Stimulated activated CD4-positive, alpha-beta T cell treated with anti-CD3 and anti-CD28 coated beads, Interleukin-1b, Interleukin-23, amount 100 ng/mL, for 24 hours (primary cell): ENCODE measurements around the gene BTF3L4.
"Not testable (repeated sequence)": the region's sequence is repeated elsewhere in the genome, so short reads cannot be mapped to it uniquely, and the experiment has no call there.

Source experiments
- DNase-seq, 4 experiments: peaks; one replicate each; pipeline ENCODE4 v3.0.0-alpha.2; 2020; ENCODE audit warnings: low read depth in 4 of 4, low spot score in 1 of 4

BTF3L4 gene

DNA sequence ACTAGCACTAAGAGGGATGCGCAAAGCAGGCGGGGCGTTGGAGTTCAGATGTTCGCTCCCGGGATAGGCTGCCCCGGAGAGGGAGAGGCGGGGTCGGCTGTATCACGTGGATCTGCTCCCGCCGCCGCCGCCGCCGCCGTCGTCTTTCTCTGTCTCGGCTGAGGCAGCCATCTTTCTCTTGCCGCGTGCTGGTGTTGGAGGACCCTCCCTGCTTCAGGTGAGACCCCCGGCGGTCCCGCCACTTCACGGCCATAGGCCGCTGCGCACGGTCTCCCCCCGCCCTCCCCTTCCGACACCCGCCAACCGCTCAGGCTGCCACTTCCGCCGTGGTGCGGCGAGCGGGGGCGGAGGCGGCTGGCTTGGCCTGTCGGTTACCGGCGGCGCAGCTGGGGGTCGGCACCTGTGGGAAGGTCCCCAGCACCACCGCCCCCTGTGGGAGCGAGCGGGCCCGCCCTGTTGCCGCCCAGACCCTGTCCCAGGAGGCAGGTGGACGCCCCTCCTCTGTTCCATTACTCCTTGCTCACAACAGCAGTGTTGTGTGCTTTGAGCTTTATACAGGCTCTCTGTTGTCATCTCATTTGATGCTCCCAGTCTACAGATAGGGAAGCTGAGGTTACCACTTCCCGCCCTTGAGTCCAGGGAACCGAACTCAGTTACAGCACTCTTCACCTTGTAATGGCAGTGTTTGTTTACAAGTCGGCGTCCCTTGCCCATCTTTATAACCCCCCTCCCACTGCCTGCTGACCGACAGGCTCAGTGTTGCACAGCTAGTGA, at the start of gene BTF3L4:
BTF3L4 (plus strand) TSS at position 133 of the 774 bp plus-strand sequence. CDS start 3,553 bp downstream, outside the sequence.
- peak; percentile 77 to 93 (median 87) for DNase-seq

DNA sequence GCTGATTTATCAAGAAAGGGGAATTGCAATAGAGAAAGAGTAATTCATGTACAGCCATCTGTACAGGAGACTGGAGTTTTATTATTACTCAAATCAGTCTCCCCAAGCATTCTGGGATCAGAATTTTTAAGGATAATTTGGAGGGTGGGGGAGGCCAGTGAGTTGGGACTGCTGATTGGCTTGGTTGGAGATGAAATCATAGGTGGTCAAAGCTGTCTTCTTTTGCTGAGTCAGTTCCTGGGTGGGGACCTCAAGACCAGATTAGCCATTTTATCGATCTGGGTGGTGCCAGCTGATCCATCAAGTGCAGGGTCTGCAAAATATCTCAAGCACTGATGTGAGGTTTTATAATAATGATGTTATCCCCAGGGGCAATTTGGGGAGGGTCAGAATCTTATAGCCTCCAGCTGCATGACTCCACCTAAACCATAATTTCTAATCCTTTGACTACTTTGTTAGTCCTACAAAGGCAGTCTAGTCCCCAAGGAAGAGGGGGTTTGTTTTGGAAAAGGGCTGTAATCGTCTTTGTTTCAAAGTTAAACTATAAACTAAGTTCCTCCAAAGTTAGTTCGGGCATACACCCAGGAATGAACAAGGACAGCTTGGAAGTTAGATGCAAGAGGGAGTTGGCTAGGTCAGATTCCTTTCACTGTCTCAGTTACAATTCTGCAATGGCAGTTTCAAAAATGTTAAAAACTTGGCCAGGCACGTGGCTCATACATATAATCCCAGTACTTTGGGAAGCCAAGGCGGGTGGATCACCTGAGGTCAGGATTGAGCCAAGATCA, 48.7 kb upstream of the BTF3L4 start:
- DNase-seq: no peak

DNA sequence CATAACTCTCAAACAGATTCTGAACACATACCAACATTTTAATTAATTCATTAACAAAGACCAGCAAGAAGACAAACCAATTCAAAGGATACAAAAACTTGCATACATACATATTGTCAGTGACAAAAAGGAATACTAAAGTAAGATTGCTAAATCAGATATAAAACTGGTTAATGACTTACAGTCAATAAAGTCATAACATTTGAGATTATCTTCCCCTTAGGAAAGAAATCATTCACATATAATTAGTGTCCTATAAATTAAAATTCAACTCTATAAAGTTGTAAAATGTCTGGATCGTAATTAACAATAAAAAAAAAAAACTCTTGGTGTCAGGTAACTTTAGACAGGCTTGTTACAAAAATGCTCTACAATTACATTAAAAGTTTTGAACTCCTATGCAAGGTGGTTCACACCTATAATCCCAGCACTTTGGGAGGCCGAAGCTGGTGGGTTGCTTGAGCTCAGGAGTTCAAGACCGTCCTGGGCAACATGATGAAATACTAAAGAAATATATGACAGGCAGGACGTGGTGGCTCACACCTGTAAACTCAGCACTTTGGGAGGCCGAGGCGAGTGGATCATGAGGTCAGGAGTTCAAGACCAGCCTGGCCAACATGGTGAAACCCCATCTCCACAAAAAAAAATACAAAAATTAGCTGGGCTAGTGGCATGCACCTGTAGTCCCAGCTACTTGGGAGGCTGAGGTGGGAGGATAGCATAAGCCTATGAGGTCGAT, 47.9 kb upstream of the BTF3L4 start:
- DNase-seq: no peak

DNA sequence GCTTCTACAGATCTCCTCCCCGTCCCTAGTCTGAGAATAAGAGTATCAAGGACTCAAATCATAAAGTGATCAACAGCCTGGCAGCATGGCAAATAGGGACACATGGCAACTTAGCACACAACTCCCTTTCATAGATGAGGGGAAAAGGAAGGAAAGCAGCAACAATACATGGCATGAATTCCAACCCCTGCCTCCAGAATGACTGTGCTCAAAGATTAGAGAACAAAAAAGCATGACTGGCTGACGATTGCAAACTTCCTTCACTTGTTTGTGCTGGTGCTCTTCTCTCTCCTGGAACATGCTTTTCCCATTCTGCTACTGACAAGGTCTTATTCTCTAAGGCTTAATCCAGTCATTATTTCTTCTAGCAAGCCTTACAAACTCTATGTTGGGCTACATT, 34.0 kb upstream of the BTF3L4 start:
- no peak for DNase-seq

DNA sequence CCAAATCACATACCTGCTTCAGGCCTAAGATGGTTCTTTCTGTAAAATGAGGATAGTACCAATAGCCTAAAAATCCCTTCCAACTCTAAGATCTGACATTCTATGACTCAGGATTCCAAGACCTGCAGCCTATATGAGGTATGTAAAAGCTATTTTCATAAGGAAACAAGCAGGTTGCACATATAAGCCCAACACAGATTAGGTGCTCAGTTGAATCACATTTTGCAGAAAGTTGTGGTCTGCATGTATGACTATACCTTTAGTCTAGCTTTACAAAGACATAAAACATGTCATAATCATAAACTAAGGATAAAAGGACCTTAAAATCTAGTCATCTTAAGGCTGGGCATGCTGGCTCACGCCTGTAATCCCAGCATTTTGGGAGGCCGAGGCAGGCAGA, 29.8 kb upstream of the BTF3L4 start:
- DNase-seq: no peak

DNA sequence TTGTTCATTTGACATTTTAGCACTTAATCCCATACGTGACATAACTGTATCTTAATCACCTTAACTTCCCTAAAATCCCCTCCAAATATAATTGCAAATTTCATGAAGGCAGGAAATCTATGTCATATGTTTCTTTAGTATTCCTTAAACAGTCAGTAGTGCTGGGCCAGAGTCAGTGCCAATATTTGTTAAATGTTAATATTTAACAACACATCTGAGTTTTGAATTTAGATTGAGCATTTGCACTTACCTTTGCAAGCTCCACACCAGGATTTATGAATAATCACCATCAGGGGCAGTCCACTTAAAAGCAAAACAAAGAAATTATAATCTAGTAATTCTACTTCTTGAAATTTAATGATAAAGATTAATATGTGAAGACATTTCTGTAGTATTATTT, 27.8 kb upstream of the BTF3L4 start:
- no peak for DNase-seq

DNA sequence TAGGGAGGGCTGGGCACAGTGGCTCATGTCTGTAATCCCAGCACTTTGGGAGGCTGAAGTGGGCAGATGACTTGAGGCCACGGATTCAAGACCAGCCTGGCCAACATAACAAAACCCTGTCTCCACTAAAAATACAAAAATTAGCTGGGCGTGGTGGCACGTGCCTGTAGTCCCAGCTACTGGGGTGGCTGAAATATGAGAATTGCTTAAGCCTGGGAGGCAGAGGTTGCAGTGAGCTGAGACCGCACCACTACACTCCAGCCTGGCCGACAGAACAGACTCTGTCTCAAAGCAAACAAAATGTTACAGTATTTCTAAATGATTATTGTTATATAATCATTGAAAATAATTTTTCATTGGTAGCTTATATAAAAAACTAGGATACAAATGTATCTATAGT, 27.3 kb upstream of the BTF3L4 start:
- DNase-seq: not testable (repeated sequence)

DNA sequence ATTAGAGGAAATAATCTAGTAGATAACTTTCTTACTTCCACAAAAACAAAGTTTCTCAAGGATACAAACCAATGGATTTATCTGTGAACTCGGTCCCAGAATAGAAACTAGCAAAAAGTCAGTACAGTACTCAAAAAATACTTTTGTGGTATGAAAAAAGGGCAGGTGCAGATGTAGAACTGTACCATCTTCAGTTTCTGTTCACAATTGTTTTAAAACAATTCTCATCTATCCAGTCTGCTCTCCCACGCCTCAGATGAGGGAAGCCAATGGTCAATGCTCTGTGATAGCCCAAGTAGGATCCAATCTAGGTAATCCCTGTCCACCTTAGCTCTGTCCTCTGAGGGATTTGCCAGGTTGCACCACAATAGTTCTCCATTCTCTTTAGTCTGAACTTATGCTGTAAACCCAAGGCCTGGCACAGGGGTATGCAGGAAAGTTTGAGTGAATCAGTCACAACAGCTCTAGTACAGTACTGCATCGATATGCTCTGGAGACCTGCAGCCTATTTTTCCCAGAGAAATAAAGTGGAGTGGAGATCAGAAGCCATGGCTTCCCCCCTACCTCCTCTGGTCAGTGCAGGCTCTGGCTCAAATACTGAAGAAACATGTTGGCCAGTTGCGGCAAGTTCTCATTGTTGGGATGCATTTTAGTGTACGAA, 23.8 kb upstream of the BTF3L4 start:
- DNase-seq: no peak

DNA sequence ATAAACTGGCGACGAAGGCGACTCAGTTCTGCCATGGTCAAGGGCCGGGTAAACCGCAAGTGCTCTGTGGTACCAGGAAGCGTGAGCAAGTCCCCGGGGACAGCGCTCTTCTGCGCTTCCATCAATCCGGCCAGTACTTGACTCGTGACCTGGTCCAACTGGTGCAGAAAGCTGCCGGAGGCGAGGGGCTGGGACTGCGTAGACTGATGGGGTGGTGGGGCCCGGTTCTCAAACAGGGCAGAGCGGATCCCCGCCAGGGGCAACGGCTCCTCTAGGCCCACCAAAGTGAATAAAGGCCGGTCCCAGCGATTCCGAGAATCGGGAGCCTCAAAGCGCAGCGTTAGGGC, 23.3 kb upstream of the BTF3L4 start:
- no peak for DNase-seq

DNA sequence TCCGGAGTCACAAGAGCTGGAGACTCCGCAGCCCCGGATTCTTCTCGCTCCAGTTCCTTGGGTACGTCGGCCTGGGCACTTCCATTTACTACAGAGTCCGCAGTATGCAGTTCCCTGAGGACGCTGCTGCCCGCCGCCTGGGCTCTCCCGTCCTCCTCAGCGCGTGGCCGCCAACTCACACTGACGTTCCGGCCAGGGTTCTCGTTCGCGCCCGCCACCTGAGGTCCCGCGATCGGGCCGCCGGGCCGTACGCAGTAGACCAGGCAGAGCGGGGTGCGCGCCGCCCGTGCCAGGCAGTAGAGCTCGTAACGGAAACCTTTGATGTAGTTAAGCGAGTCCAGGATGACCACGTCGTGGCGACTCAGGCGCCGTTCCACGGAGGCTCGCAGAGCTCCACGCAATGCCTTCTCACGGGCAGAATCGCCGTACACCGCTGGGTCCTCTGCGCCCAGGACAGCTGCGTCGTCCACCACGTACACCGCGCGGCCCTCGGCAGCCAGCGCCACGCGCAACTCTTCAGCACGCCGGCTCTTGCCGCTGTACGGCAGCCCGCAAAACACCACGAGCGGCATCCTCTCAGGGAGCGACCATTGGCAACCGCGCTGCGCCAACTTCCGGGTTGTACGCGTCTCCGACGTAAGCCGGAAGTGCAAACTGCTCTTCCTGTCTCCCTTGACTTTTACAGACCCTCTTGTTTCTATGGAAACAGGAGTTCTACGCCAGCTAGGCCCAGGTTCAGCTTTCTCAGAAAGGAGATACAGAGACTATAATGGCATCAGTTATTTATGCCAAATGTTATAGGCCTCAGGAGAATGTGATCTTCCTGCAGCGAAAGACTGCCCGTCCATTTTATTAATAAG, 22.7 kb upstream of the BTF3L4 start, which contains the start of gene KTI12:
KTI12 (minus strand) TSS at position 621 of the 860 bp plus-strand sequence; CDS start at position 572, 49 bp downstream.
- DNase-seq: peak; percentile 65 to 79 (median 74)

DNA sequence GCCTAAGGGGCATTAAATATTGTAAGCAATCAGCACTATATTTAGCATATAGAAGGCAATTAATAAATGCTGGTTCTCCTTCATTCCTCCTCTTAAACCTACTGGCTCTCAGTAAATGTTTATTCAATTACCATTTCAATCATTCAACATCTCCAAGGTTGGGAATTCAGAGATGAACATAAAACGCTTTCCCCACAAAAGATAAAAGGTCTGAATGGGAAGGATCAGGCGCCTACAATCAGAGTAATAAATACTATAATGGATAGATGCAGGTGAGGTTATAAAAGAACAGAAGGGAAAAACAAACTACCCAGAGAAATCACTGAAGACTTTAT, 22.1 kb upstream of the BTF3L4 start:
- no peak for DNase-seq

DNA sequence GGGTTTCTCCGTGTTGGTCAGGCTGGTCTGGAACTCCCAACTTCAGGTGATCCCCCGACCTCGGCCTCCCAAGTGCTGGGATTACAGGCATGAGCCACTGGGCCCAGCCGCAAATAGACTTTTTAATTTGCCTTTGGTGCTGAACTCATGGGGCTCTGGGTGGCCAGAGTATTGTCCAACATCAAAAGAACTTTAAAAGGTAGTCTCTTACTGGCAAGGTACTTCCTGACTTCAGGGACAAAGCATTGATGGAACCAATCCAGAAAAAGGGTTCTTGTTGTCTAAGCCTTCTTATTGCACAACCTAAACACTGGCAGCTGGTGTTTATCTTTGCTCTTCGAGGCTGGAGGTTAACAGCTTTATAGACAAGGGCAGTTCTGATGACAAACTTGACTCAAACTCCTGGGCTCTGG, 18.7 kb upstream of the BTF3L4 start:
- no peak for DNase-seq

DNA sequence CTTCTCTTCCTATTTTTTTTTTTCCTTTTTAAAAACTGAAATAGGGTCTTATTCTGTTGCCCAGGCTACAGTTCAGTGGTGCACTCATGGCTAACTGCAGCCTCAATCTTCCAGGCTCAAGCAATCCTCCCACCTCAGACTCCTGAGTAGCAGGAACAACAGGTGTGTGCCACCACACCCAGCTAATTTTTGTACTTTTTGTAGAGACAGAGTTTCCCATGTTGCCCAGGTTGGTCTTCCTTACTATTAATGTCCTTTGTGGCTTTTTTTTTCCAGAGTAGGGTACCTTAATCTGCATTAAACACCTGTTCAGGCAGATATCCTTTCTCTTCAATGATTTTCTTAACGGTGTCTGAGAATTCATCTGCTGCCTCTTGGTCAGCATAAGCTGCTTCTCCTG, 18.2 kb upstream of the BTF3L4 start:
- no peak for DNase-seq

DNA sequence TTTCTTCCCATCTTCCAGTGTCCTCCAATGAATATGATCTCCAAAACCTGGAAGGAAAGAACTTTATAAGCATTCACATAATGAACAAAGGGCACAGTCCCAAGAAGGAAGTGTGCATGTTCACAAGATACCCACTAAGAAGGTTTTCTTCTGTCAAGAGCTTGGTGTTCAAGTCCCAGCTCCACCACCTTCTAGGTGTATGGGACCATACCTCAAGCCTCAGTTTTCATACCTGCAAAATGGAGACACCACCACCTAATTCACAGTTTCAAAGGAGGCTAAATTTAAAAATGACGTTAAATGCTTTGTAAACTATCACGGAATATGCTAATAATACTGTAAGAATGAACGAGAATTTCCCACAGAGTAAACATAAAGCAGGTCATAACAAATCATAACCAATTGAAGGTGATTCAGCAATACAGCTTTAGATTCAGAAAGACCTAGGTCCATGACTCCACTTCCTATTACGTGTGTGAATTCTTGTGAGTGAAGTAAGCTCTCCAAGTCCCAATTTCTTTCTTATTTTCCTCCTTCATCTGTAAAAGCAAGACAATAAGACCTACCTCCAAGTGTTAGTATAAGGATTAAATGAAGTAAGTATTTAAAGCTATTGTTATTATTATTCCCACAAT, 14.4 kb upstream of the BTF3L4 start:
- DNase-seq: no peak

DNA sequence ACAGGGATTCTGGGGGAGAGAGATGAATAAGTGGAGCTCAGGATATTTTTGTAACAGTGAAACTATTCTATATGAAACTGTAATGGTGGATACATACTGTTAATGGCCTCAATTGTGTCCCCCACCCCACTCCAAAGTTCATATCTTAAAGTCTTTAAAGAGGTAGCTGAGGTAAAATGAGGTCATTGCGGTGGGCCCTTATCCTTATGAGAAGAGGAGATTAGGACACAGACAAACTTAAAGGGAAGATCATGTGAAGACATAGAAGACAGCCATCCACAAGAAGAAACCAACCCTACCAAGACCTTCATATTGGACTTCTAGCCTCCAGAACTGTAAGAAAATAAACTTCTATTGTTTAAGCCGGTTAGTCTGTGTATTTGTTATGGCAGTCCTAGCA, 10.9 kb upstream of the BTF3L4 start:
- no peak for DNase-seq

DNA sequence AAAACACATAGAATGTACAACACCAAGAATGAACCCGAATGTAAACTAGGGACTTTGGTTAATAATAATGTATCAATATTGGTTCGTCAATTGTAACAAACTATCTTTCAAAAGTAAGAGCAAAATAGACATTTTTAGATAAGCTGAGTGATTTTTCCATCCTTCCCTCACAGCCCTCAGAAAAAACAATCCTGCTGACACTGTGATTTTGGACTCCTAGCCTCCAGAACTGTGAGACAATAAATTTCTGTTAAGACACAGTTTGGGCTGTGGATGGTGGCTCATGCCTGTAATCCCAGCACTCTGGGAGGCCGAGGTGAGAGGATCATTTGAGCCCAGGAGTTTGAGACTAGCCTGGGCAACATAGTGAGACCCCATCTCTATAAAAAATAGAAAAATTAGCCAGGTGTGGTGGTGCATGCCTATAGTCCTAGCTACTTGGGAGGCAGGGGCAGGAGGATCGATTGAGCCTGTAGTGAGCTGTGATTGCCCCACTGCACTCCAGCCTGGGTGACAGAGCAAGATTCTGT, 10.4 kb upstream of the BTF3L4 start:
- not testable (repeated sequence) for DNase-seq

DNA sequence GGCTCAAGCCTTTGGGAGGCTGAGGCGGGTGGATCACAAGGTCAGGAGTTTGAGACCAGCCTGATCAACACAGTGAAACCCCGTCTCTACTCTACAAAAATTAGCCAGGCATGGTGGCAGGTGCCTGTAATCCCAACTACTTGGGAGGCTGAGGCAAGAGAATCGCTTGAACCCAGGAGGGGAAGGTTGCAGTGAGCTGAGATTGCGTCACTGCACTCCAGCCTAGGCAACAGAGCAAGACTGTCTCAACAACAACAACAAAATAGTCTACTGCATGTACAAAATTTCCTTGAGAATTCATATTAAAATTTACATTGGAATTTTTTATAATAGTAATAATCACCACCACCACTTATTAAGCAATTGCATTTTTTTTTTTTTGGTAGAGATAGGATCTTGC, 6.8 kb upstream of the BTF3L4 start:
- not testable (repeated sequence) for DNase-seq

DNA sequence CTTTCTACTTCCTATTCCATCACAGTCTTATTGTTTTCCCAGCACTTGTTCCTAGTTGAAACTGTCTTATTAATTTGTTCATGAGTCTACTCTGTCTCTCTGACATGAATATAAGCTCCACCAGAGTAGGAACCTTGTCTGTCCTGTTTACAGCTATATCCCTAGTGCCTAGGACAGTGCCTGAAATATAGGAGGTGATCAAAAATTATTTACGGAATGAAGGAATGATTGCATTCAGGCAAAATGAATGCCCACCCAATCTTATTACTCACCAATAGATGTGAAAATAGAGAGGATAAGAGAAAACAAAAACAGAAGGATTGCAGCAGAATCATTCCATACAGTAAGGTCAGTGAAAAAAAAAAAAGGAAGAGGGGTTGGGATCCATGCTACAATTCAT, 2.2 kb upstream of the BTF3L4 start:
- DNase-seq: no peak

DNA sequence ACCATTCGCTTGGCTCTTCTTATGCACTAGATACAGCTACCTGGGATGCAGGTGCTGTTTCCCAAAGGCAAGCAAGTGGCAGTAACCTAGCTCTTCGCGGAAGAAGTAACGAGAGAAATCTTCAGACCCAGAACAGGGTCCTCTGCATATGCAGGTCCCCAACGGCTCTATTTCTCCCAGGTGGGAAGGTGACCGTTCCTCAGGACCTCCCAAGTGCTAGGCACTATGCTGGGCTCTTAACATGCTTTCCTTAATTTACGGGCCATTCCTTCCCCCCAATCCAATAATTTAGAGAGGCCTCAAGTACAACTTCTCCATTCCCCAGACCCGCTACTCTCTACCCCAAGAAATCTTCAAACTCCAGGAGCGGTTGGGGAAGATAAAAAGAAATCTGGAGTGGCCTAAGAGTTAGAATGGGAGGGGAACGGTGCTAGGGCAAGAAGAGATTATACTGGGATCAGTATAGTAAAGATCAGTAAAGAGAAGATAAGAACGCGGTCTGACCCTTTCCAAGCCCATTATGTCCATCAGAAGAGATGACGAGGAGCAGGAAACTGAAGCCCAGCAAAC, 1.5 kb upstream of the BTF3L4 start:
- DNase-seq: no peak
